HCT116 (cell line): ENCODE measurements around the gene CAGE1. TPM values are rescaled to one million over a fixed set of nuclear protein-coding genes. Genes with fewer than 3 reads are reported as not detected.

Experiments used
- ATAC-seq: fragments of 200-7000 bp; cut with Tn5 transposase; 2 replicates; pipeline ENCODE4 v1.9.1; 2020; ENCODE audit warnings: mild to moderate bottlenecking, moderate library complexity
- BruUV-seq: library from RNA; stranded (reverse); fragments of 400-500 nt; replicated peaks from 2 replicates; lab custom pipeline; 2021; lab: Mats Ljungman, UMichigan
- CTCF ChIA-PET: fragments of 300-600 bp; sonication (Branson Sonifier 250); formaldehyde crosslinking; loops from one replicate; lab custom pipeline; 2021; ENCODE audit warnings: antibody characterized with exemption; lab: Charles Lee
- POLR2A ChIA-PET: fragments of 300-600, 350-600 bp; sonication (Branson Sonifier 250); formaldehyde crosslinking; loops from one replicate; lab custom pipeline; 2021; ENCODE audit warnings: antibody characterized with exemption; lab: Charles Lee
- RAD21 ChIA-PET, 2 experiments: fragments of 300-600 bp; sonication (Branson Sonifier 250); formaldehyde crosslinking; loops; one replicate each; lab custom pipeline; 2023; ENCODE audit warnings: low total read pairs in 2 of 2; ENCODE audit not compliant: uncharacterized antibody in 2 of 2, unreplicated experiment in 2 of 2, low non-redundant PET in 1 of 2; lab: Charles Lee
- DNase-seq: peaks from one replicate; pipeline ENCODE4 v3.0.0-alpha.2; 2010; ENCODE audit warnings: low read depth, low spot score
- H2AFZ ChIP-seq: fragments of 200-600 bp; shearing (Covaris generic), sonication (generic); 2 replicates; pipeline ENCODE4 v1.6.1; 2017; ENCODE audit warnings: low read depth, mixed run types, mixed read lengths, antibody characterized with exemption, low read length; ENCODE audit not compliant: poor library complexity, severe bottlenecking
- H3K27ac ChIP-seq: 2 replicates; pipeline ENCODE4 v1.5.1; 2012; ENCODE audit warnings: low read depth, low read length
- H3K27me3 ChIP-seq: fragments of 200-600 bp; sonication (generic); 2 replicates; pipeline ENCODE4 v1.6.1; 2016; ENCODE audit warnings: mixed run types, low read length, mixed read lengths; ENCODE audit not compliant: insufficient read depth
- H3K36me3 ChIP-seq, 2 experiments: fragments of 200-500 bp in 1 of 2; fragments of 200-600 bp in 1 of 2; sonication (Bioruptor generic) in 1 of 2; sonication (generic) in 1 of 2; 2 replicates each; pipeline versions ENCODE4 v1.5.1 to v1.6.1; 2014 to 2016; ENCODE audit warnings: low read length in 2 of 2, inconsistent platforms in 1 of 2, mixed read lengths in 1 of 2, mixed run types in 1 of 2; ENCODE audit not compliant: insufficient read depth in 2 of 2, control insufficient read depth in 1 of 2
- H3K4me1 ChIP-seq, 2 experiments: fragments of 200-600 bp in 1 of 2; sonication (generic) in 1 of 2; 2 replicates each; pipeline versions ENCODE4 v1.5.1 to v1.6.1; 2012 to 2017; ENCODE audit warnings: low read length in 2 of 2, inconsistent platforms in 1 of 2, mild to moderate bottlenecking in 1 of 2, mixed read lengths in 1 of 2, mixed run types in 1 of 2, moderate library complexity in 1 of 2; ENCODE audit not compliant: insufficient read depth in 2 of 2, control insufficient read depth in 1 of 2
- H3K4me2 ChIP-seq: fragments of 200-600 bp; sonication (generic); 2 replicates; pipeline ENCODE4 v1.6.1; 2017; ENCODE audit warnings: mixed run types, low read length, mixed read lengths
- H3K4me3 ChIP-seq, 2 experiments: fragments of 200-600 bp in 1 of 2; sonication (generic) in 1 of 2; replicated peaks in 1 of 2; 2 replicates each; pipeline ENCODE4 v1.5.1; 2011 to 2016; ENCODE audit warnings: low read length in 2 of 2, control low read depth in 1 of 2, low read depth in 1 of 2, mild to moderate bottlenecking in 1 of 2, mixed read lengths in 1 of 2, mixed run types in 1 of 2
- H3K79me2 ChIP-seq: fragments of 200-600 bp; sonication (generic); 2 replicates; pipeline ENCODE4 v1.6.1; 2017; ENCODE audit warnings: mild to moderate bottlenecking, mixed run types, low read length, moderate library complexity, mixed read lengths; ENCODE audit not compliant: insufficient read depth
- H3K9ac ChIP-seq: fragments of 200-600 bp; sonication (generic); 2 replicates; pipeline ENCODE4 v1.6.1; 2016; ENCODE audit warnings: low read length, mixed read lengths
- H3K9me2 ChIP-seq: fragments of 200-600 bp; sonication (generic), shearing (Covaris generic); 2 replicates; pipeline ENCODE4 v1.6.1; 2017; ENCODE audit warnings: mixed run types, mild to moderate bottlenecking, moderate library complexity; ENCODE audit not compliant: insufficient read depth
- H3K9me3 ChIP-seq, 2 experiments: fragments of 200-500 bp in 1 of 2; fragments of 200-600 bp in 1 of 2; sonication (Bioruptor generic) in 1 of 2; sonication (generic) in 1 of 2; 2 replicates each; pipeline ENCODE4 v1.6.1; 2014 to 2017; ENCODE audit warnings: low read length in 2 of 2, mixed read lengths in 2 of 2, inconsistent platforms in 1 of 2, low read depth in 1 of 2, mild to moderate bottlenecking in 1 of 2, mixed run types in 1 of 2, moderate library complexity in 1 of 2; ENCODE audit not compliant: control insufficient read depth in 1 of 2, insufficient read depth in 1 of 2
- H4K20me1 ChIP-seq: fragments of 200-600 bp; sonication (generic), shearing (Covaris generic); 2 replicates; pipeline ENCODE4 v1.6.1; 2017; ENCODE audit warnings: mixed run types, mild to moderate bottlenecking, moderate library complexity; ENCODE audit not compliant: insufficient read depth
- ATF3 ChIP-seq: IDR thresholded peaks from 2 replicates; pipeline ENCODE4 v1.6.1; 2012
- CBX3 ChIP-seq: IDR thresholded peaks from 2 replicates; pipeline ENCODE4 v1.6.1; 2012; ENCODE audit warnings: low read depth
- CEBPB ChIP-seq: IDR thresholded peaks from 2 replicates; pipeline ENCODE4 v1.6.1; 2012; ENCODE audit warnings: low read depth
- ELF1 ChIP-seq: IDR thresholded peaks from 2 replicates; pipeline ENCODE4 v1.6.1; 2012; ENCODE audit warnings: low read depth, borderline replicate concordance
- EZH2 ChIP-seq: fragments of 200-600 bp; sonication (generic); IDR thresholded peaks from 2 replicates; pipeline ENCODE4 v1.6.1; 2017; ENCODE audit warnings: antibody characterized with exemption, mixed run types
- EZH2phosphoT487 ChIP-seq: fragments of 200-600 bp; IDR thresholded peaks from 2 replicates; pipeline ENCODE4 v1.6.1; 2018; ENCODE audit warnings: antibody characterized with exemption, borderline replicate concordance
- FOSL1 ChIP-seq: IDR thresholded peaks from 2 replicates; pipeline ENCODE4 v1.6.1; 2012; ENCODE audit warnings: low read depth
- JUND ChIP-seq: IDR thresholded peaks from 2 replicates; pipeline ENCODE4 v1.6.1; 2012
- MAX ChIP-seq: IDR thresholded peaks from 2 replicates; pipeline ENCODE4 v1.6.1; 2012
- POLR2A ChIP-seq: IDR thresholded peaks from 2 replicates; pipeline ENCODE4 v1.7.0; 2011; ENCODE audit warnings: borderline replicate concordance; ENCODE audit not compliant: insufficient read depth, insufficient read length; ENCODE audit errors: extremely low read depth
- POLR2AphosphoS5 ChIP-seq: IDR thresholded peaks from 2 replicates; pipeline ENCODE4 v1.6.1; 2011; ENCODE audit warnings: mild to moderate bottlenecking, low read depth, low read length, moderate library complexity
- SIN3A ChIP-seq: IDR thresholded peaks from 2 replicates; pipeline ENCODE4 v1.6.1; 2012; ENCODE audit warnings: low read depth
- SP1 ChIP-seq: IDR thresholded peaks from 2 replicates; pipeline ENCODE4 v1.6.1; 2012; ENCODE audit warnings: low read depth
- SRF ChIP-seq: IDR thresholded peaks from 2 replicates; pipeline ENCODE4 v1.6.1; 2012; ENCODE audit warnings: low read depth
- YY1 ChIP-seq: IDR thresholded peaks from 2 replicates; pipeline ENCODE4 v1.6.1; 2011; ENCODE audit warnings: low read length, low read depth, moderate library complexity, mild to moderate bottlenecking; ENCODE audit not compliant: insufficient replicate concordance; ENCODE audit errors: extremely low read depth
- ZBTB33 ChIP-seq: IDR thresholded peaks from 2 replicates; pipeline ENCODE4 v1.6.1; 2011; ENCODE audit warnings: mild to moderate bottlenecking, low read length, moderate library complexity; ENCODE audit not compliant: insufficient replicate concordance; ENCODE audit errors: extremely low read depth
- ZFX ChIP-seq: fragments of 450-650 bp; IDR thresholded peaks from 2 replicates; pipeline ENCODE4 v1.6.1; 2017
- ZNF274 ChIP-seq: fragments of 200-500 bp; sonication (Bioruptor generic); IDR thresholded peaks from 2 replicates; pipeline ENCODE4 v1.6.1; 2014; ENCODE audit warnings: mild to moderate bottlenecking, low read depth, low read length, inconsistent platforms
- intact Hi-C: fragments of 100-400 bp; cut with micrococcal nuclease; formaldehyde crosslinking; loops from 2 replicates; pipeline ENCODE4 v1.10.0; 2022
- total RNA-seq: library from RNA; stranded (reverse); gene quantifications from one replicate; pipeline ENCODE4 v1.2.1, GENCODE V29; 2021; ENCODE audit not compliant: unreplicated experiment
- TF ChIP-seq, protein P1 (sequence below): IDR thresholded peaks from 2 replicates; pipeline ENCODE4 v1.6.1; 2012; ENCODE audit warnings: low read depth
- TF ChIP-seq, protein P2 (sequence below), 3 experiments: fragments of 200-600 bp in 1 of 3; sonication (generic) in 1 of 3; IDR thresholded peaks in 2 of 3; conservative IDR thresholded peaks in 1 of 3; 2 replicates each; pipeline ENCODE4 v1.5.1; 2012 to 2017; ENCODE audit warnings: low read depth in 2 of 3, low read length in 2 of 3, antibody characterized with exemption in 1 of 3, borderline replicate concordance in 1 of 3, control low read depth in 1 of 3, mild to moderate bottlenecking in 1 of 3, mixed read lengths in 1 of 3, mixed run types in 1 of 3, moderate library complexity in 1 of 3; ENCODE audit not compliant: insufficient read depth in 1 of 3

CAGE1 gene
- total RNA-seq, 1 experiment from 2014 or later: 0.20 TPM

DNA sequence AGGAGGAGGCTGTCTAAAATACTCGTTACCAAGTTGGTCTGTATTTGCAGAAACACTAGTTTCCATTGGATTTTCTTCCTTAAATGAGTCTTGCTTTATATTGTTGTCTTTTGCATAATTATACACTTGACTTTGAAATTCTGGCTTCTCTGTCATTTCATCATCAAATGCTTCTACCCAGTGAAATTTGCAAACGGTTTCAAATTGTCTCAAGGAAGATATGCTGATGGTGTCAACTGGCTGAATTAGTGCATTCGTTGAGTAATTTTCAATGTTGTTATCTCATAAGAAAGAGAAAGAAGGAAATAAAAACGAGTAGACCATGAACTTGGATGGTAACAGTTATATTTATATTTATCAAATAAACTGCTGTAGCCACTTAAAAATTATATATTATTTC, 10.8 kb downstream of the CAGE1 start:
- H3K9ac ChIP-seq: no peak overlapping the region
- intact Hi-C loops: no loop called here
- no peaks in the 10 kb centered on the region for H4K20me1 ChIP-seq
- no peak overlapping the region for H3K4me2 ChIP-seq
- H3K79me2 ChIP-seq: no peaks in the 10 kb centered on the region
- CTCF ChIA-PET: no interaction called here
- RAD21 ChIA-PET: no interaction called here
- no TSS peak for BruUV-seq
- H3K27me3 ChIP-seq: no peaks in the 10 kb centered on the region
- no peaks in the 10 kb centered on the region for H3K9me2 ChIP-seq
- ATAC-seq: no peak
- H3K27ac ChIP-seq: no peak overlapping the region
- DNase-seq: no peak
- no peak overlapping the region for H3K4me3 ChIP-seq
- no peak for TF ChIP-seq CBX3
- TF ChIP-seq, protein P1, sequence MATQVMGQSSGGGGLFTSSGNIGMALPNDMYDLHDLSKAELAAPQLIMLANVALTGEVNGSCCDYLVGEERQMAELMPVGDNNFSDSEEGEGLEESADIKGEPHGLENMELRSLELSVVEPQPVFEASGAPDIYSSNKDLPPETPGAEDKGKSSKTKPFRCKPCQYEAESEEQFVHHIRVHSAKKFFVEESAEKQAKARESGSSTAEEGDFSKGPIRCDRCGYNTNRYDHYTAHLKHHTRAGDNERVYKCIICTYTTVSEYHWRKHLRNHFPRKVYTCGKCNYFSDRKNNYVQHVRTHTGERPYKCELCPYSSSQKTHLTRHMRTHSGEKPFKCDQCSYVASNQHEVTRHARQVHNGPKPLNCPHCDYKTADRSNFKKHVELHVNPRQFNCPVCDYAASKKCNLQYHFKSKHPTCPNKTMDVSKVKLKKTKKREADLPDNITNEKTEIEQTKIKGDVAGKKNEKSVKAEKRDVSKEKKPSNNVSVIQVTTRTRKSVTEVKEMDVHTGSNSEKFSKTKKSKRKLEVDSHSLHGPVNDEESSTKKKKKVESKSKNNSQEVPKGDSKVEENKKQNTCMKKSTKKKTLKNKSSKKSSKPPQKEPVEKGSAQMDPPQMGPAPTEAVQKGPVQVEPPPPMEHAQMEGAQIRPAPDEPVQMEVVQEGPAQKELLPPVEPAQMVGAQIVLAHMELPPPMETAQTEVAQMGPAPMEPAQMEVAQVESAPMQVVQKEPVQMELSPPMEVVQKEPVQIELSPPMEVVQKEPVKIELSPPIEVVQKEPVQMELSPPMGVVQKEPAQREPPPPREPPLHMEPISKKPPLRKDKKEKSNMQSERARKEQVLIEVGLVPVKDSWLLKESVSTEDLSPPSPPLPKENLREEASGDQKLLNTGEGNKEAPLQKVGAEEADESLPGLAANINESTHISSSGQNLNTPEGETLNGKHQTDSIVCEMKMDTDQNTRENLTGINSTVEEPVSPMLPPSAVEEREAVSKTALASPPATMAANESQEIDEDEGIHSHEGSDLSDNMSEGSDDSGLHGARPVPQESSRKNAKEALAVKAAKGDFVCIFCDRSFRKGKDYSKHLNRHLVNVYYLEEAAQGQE: no peak
- no peak for TF ChIP-seq ZNF274
- TF ChIP-seq CEBPB: no peak
- TF ChIP-seq, protein P2, sequence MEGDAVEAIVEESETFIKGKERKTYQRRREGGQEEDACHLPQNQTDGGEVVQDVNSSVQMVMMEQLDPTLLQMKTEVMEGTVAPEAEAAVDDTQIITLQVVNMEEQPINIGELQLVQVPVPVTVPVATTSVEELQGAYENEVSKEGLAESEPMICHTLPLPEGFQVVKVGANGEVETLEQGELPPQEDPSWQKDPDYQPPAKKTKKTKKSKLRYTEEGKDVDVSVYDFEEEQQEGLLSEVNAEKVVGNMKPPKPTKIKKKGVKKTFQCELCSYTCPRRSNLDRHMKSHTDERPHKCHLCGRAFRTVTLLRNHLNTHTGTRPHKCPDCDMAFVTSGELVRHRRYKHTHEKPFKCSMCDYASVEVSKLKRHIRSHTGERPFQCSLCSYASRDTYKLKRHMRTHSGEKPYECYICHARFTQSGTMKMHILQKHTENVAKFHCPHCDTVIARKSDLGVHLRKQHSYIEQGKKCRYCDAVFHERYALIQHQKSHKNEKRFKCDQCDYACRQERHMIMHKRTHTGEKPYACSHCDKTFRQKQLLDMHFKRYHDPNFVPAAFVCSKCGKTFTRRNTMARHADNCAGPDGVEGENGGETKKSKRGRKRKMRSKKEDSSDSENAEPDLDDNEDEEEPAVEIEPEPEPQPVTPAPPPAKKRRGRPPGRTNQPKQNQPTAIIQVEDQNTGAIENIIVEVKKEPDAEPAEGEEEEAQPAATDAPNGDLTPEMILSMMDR (IDR thresholded peaks at IDR 0.05 in 2 of 3, conservative IDR thresholded peaks at IDR 0.05 in 1 of 3; ENCODE audit: borderline replicate concordance in 1 of 3, insufficient read depth in 1 of 3, low read depth in 2 of 3, low read length in 2 of 3): no peak
- no peak for TF ChIP-seq ZFX
- no peak for TF ChIP-seq ZBTB33
- TF ChIP-seq YY1: no peak
- TF ChIP-seq ELF1: no peak
- no peak for TF ChIP-seq SP1
- no peak for TF ChIP-seq ATF3
- TF ChIP-seq SIN3A: no peak
- TF ChIP-seq POLR2AphosphoS5: no peak
- TF ChIP-seq MAX: no peak
- TF ChIP-seq FOSL1: no peak
- TF ChIP-seq POLR2A: no peak
- TF ChIP-seq EZH2phosphoT487: no peak
- no peak for TF ChIP-seq JUND
- TF ChIP-seq EZH2: no peak
- no peak for TF ChIP-seq SRF
- TF ChIP-seq, all 23 proteins: peak for 0
- Histone ChIP-seq H2AFZ (no peak overlapping the region), H3K4me1 (no peaks in the 10 kb centered on the region), H3K9me3 (no peaks in the 10 kb centered on the region), H3K36me3 (no peaks in the 10 kb centered on the region)
- POLR2A ChIA-PET: no interaction called here
